ACHN (cell line): Measurements from ENCODE around the gene PRICKLE4.
"Not testable (repeated sequence)": the region's sequence is repeated elsewhere in the genome, so short reads cannot be mapped to it uniquely, and the experiment has no call there.

Experiments
- DNase-seq: peaks from one replicate; pipeline ENCODE4 v3.0.0-alpha.2; 2015
- in situ Hi-C: cut with HindIII; loops from 2 replicates; pipeline ENCODE4 v1.10.0; 2017; ENCODE audit warnings: low sequenced_read_pairs, low pct_ligation_motif_present, low pct_unique_long_range_greater_than_20kb

Gene PRICKLE4

GRCh38 chr6:41785689-41786450 lies 5.3 kb downstream of the PRICKLE4 start:
- DNase-seq = no peak
- in situ Hi-C loops = no loop called here

GRCh38 chr6:41786451-41787218 lies 6.1 kb downstream of the PRICKLE4 start:
- DNase-seq = peak; percentile 78
- in situ Hi-C loops = no loop called here

GRCh38 chr6:41787219-41787917 lies 6.8 kb downstream of the PRICKLE4 start, which contains the start of gene TOMM6:
TOMM6 (plus strand) TSS chr6:41787694; CDS start chr6:41787698, 4 bp downstream.
- peak; percentile 91 for DNase-seq
- in situ Hi-C loops = no loop called here

GRCh38 chr6:41789390-41789724 lies 8.8 kb downstream of the PRICKLE4 start:
- in situ Hi-C loops = no loop called here
- DNase-seq = no peak

GRCh38 chr6:41790045-41790444 lies 9.5 kb downstream of the PRICKLE4 start:
- no peak for DNase-seq
- in situ Hi-C loops = no loop called here

GRCh38 chr6:41791305-41791704 lies 10.7 kb downstream of the PRICKLE4 start:
- DNase-seq = no peak
- in situ Hi-C loops = no loop called here

GRCh38 chr6:41791984-41792383 lies 11.4 kb downstream of the PRICKLE4 start:
- in situ Hi-C loops = no loop called here

GRCh38 chr6:41796474-41796873 lies 15.9 kb downstream of the PRICKLE4 start:
- in situ Hi-C loops = no loop called here
- no peak for DNase-seq

More at GRCh38 chr6:41791984-41792383, 11.4 kb downstream of the PRICKLE4 start:
- DNase-seq = no peak

GRCh38 chr6:41798901-41799558 lies 18.4 kb downstream of the PRICKLE4 start:
- no peak for DNase-seq
- in situ Hi-C loops = no loop called here

GRCh38 chr6:41799559-41799911 lies 19.0 kb downstream of the PRICKLE4 start:
- no peak for DNase-seq
- in situ Hi-C loops = no loop called here

GRCh38 chr6:41801380-41801779 lies 20.8 kb downstream of the PRICKLE4 start:
- DNase-seq = peak; percentile 38
- in situ Hi-C loops = no loop called here

GRCh38 chr6:41805830-41806774 lies 25.5 kb downstream of the PRICKLE4 start:
- no peak for DNase-seq
- in situ Hi-C loops = no loop called here

- in situ Hi-C loops = no loop called here
- no peak for DNase-seq
These were observed 30.5 kb downstream of the PRICKLE4 start for GRCh38 chr6:41811095-41811494.

GRCh38 chr6:41811946-41812345 lies 31.4 kb downstream of the PRICKLE4 start:
- DNase-seq, in situ Hi-C loops: not testable (repeated sequence)

GRCh38 chr6:41813469-41813868 lies 32.9 kb downstream of the PRICKLE4 start:
- DNase-seq = no peak
- in situ Hi-C loops = no loop called here

GRCh38 chr6:41813956-41814355 lies 33.4 kb downstream of the PRICKLE4 start:
- in situ Hi-C loops = no loop called here

GRCh38 chr6:41814629-41815028 lies 34.0 kb downstream of the PRICKLE4 start:
- in situ Hi-C loops = no loop called here

More at GRCh38 chr6:41813956-41814355, 33.4 kb downstream of the PRICKLE4 start:
- DNase-seq = no peak

GRCh38 chr6:41815587-41815986 lies 35.0 kb downstream of the PRICKLE4 start:
- DNase-seq = no peak
- in situ Hi-C loops = no loop called here

More at GRCh38 chr6:41814629-41815028, 34.0 kb downstream of the PRICKLE4 start:
- DNase-seq = no peak
